Liver (tissue), 9 donors: ENCODE measurements around the gene LBX1. TPM values are rescaled to one million over a fixed set of nuclear protein-coding genes. Genes with fewer than 3 reads are reported as not detected.

Experiments
- DNase-seq: peaks from one replicate; pipeline ENCODE4 v3.0.0-alpha.2; 2017; ENCODE audit warnings: low spot score
- H3K27ac ChIP-seq, 2 donors: one replicate each; pipeline ENCODE4 v1.7.0; 2013; ENCODE audit warnings: inconsistent platforms in 2 of 2, low read length in 2 of 2, control low read depth in 1 of 2, low read depth in 1 of 2, mild to moderate bottlenecking in 1 of 2
- H3K27me3 ChIP-seq, 4 donors: one replicate each; pipeline versions ENCODE4 v1.6.1 to v1.7.0; 2013; ENCODE audit warnings: low read length in 3 of 4, inconsistent platforms in 1 of 4, mild to moderate bottlenecking in 1 of 4, moderate library complexity in 1 of 4; ENCODE audit not compliant: control insufficient read depth in 4 of 4, insufficient read depth in 4 of 4
- H3K36me3 ChIP-seq, 4 donors: one replicate each; pipeline versions ENCODE4 v1.6.1 to v1.7.0; 2013; ENCODE audit warnings: low read length in 3 of 4, mild to moderate bottlenecking in 3 of 4, low read depth in 1 of 4, moderate library complexity in 1 of 4; ENCODE audit not compliant: control insufficient read depth in 4 of 4, insufficient read depth in 3 of 4
- H3K4me1 ChIP-seq, 4 donors: one replicate each; pipeline versions ENCODE4 v1.6.1 to v1.7.0; 2013; ENCODE audit warnings: low read length in 3 of 4, mild to moderate bottlenecking in 3 of 4, moderate library complexity in 1 of 4; ENCODE audit not compliant: control insufficient read depth in 4 of 4, insufficient read depth in 4 of 4
- H3K4me3 ChIP-seq, 3 donors: one replicate each; pipeline versions ENCODE4 v1.6.1 to v1.7.0; 2013; ENCODE audit warnings: low read length in 3 of 3, control low read depth in 1 of 3, low read depth in 1 of 3, mild to moderate bottlenecking in 1 of 3
- H3K9ac ChIP-seq, 2 donors: one replicate each; pipeline ENCODE4 v1.7.0; 2013; ENCODE audit warnings: low read length in 2 of 2, mild to moderate bottlenecking in 2 of 2, moderate library complexity in 2 of 2, control low read depth in 1 of 2, low read depth in 1 of 2
- H3K9me3 ChIP-seq, 4 donors: one replicate each; pipeline versions ENCODE4 v1.6.1 to v1.7.0; 2013; ENCODE audit warnings: low read length in 3 of 4; ENCODE audit not compliant: control insufficient read depth in 4 of 4
- HNF4A ChIP-seq, 2 donors: conservative IDR thresholded peaks; 2 replicates each; pipeline ENCODE4 v1.6.1; 2016; ENCODE audit warnings: antibody characterized with exemption in 2 of 2, mild to moderate bottlenecking in 2 of 2
- NR2F2 ChIP-seq: IDR thresholded peaks from 2 replicates; pipeline ENCODE4 v1.6.1; 2016; ENCODE audit warnings: antibody characterized with exemption
- RXRA ChIP-seq, 2 donors: IDR thresholded peaks; 2 replicates each; pipeline ENCODE4 v1.6.1; 2017 to 2018; ENCODE audit warnings: antibody characterized with exemption in 2 of 2, mild to moderate bottlenecking in 1 of 2
- SP1 ChIP-seq: IDR thresholded peaks from 2 replicates; pipeline ENCODE4 v1.6.1; 2018; ENCODE audit warnings: antibody characterized with exemption, mild to moderate bottlenecking
- WGBS: extraction: QIAGEN DNeasy Blood & Tissue Kit; methylation state at CpG from one replicate; pipeline ENCODE4 v1.1.7; 2013; 5-methylcytosine and 5-hydroxymethylcytosine counted together
- polyA plus RNA-seq, 2 donors: library from polyadenylated mRNA; stranded (reverse) in 1 of 2; unstranded in 1 of 2; fragments of 200-250 nt in 1 of 2; fragments of >200 nt in 1 of 2; fragmentation: Nextera tagmentation in 1 of 2; extraction: Ambion mirVana in 1 of 2; gene quantifications; one replicate each; pipeline versions ENCODE4 v1.2.1 to v1.2.3, GENCODE V29; 2013 to 2015
- total RNA-seq, 2 donors: library from RNA; depleted of rRNA; stranded (reverse); fragments of >200 nt; gene quantifications; one replicate each; pipeline ENCODE4 v1.2.3, GENCODE V29; 2014
- TF ChIP-seq, protein P1 (sequence below): fragments of 150-350 bp; IDR thresholded peaks from 2 replicates; pipeline ENCODE4 v1.5.1; 2017; ENCODE audit warnings: improper control_type of control experiment, low read depth, low read length; ENCODE audit not compliant: missing input control
- TF ChIP-seq, protein P2 (sequence below): IDR thresholded peaks from 2 replicates; pipeline ENCODE4 v1.6.1; 2016; ENCODE audit warnings: antibody characterized with exemption
- TF ChIP-seq, protein P3 (sequence below): IDR thresholded peaks from 2 replicates; pipeline ENCODE4 v1.6.1; 2016; ENCODE audit warnings: antibody characterized with exemption, mild to moderate bottlenecking
- donor health status: healthy.
- donor health status: healthy.
- donor health status: healthy.
- donor health status: healthy.
- donor health status: healthy.

LBX1 gene
- total and polyA plus RNA-seq, 4 donors, result not detected

DNA sequence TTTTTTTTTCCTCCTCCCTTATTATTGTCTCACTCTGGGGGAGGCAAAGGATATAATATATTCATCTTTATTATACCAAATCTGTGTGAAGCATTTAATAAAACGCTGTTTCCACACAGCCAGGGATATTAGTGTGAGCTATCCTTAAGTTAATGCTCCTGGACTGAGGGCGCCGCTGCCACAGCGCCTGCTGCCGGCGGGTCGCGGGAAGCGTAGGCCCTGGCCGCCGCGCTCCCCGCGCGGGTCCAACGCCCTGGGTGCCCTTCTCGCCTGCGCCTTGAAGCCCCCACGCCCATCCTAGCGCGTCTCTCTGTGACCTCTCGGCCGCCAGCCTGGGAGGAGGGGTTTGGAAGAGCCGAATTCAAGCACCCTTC, 9.5 kb upstream of the LBX1 start:
- WGBS, result 10% methylated on average over 24 of the region's 24 CpGs
- Histone ChIP-seq H3K4me3 (no peak overlapping the region), H3K36me3 (no peaks in the 10 kb centered on the region), H3K27ac (no peak overlapping the region), H3K9ac (no peak overlapping the region), H3K4me1 (peaks cover 0 to 3% (median 0%) of the 10 kb centered on the region in 4 donors), H3K9me3 (no peaks in the 10 kb centered on the region), H3K27me3 (peaks cover 6 to 31% (median 15%) of the 10 kb centered on the region in 4 donors)
- no peak for DNase-seq
- TF ChIP-seq, protein P1, sequence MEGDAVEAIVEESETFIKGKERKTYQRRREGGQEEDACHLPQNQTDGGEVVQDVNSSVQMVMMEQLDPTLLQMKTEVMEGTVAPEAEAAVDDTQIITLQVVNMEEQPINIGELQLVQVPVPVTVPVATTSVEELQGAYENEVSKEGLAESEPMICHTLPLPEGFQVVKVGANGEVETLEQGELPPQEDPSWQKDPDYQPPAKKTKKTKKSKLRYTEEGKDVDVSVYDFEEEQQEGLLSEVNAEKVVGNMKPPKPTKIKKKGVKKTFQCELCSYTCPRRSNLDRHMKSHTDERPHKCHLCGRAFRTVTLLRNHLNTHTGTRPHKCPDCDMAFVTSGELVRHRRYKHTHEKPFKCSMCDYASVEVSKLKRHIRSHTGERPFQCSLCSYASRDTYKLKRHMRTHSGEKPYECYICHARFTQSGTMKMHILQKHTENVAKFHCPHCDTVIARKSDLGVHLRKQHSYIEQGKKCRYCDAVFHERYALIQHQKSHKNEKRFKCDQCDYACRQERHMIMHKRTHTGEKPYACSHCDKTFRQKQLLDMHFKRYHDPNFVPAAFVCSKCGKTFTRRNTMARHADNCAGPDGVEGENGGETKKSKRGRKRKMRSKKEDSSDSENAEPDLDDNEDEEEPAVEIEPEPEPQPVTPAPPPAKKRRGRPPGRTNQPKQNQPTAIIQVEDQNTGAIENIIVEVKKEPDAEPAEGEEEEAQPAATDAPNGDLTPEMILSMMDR, result peak; percentile 46
- no peak for TF ChIP-seq HNF4A (conservative IDR thresholded peaks at IDR 0.05)

DNA sequence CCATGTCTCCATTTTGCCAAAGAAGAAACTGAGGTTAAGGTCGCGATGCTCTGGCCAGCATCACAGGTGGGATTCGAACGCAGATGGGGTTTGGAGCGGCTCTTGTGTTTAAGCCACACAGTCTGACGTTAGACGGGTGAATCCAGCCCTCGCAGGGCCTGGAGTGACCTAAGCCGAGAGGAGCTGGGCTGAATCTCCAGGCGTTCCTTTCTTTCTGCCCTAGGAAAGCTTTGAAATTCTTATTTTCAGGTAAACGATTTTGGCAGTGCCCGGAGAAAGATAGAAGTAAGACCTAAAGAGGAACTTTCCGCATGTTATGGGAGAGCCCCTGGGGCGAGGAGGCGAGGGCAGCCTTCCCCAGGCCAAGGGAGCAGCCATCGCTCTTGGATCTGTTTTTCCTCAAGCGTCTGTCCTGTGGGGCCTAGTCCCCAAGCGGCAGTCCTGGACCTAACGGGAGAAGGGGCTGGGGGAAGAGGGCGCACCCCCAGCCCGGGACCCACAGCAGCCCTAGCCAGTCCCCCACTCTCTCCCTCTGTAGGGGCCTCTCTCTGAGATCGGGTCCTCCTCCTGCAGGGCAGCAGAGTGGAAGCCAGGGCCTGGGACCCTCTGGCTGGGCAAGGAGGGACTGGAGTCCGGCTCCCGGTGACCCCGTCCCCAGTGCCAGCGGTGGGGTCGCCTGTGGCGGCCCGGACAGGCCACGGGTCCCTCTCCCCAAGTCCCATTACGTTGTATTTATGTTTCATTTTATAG, 8.9 kb upstream of the LBX1 start:
- Histone ChIP-seq H3K4me3 (no peak overlapping the region), H3K4me1 (peaks cover 0 to 3% (median 0%) of the 10 kb centered on the region in 4 donors), H3K27me3 (peaks cover 6 to 28% (median 15%) of the 10 kb centered on the region in 4 donors), H3K9me3 (no peaks in the 10 kb centered on the region), H3K27ac (no peak overlapping the region), H3K36me3 (no peaks in the 10 kb centered on the region), H3K9ac (no peak overlapping the region)
- TF ChIP-seq SP1, result no peak
- DNase-seq, result no peak
- 14% methylated on average over 31 of the region's 31 CpGs for WGBS

DNA sequence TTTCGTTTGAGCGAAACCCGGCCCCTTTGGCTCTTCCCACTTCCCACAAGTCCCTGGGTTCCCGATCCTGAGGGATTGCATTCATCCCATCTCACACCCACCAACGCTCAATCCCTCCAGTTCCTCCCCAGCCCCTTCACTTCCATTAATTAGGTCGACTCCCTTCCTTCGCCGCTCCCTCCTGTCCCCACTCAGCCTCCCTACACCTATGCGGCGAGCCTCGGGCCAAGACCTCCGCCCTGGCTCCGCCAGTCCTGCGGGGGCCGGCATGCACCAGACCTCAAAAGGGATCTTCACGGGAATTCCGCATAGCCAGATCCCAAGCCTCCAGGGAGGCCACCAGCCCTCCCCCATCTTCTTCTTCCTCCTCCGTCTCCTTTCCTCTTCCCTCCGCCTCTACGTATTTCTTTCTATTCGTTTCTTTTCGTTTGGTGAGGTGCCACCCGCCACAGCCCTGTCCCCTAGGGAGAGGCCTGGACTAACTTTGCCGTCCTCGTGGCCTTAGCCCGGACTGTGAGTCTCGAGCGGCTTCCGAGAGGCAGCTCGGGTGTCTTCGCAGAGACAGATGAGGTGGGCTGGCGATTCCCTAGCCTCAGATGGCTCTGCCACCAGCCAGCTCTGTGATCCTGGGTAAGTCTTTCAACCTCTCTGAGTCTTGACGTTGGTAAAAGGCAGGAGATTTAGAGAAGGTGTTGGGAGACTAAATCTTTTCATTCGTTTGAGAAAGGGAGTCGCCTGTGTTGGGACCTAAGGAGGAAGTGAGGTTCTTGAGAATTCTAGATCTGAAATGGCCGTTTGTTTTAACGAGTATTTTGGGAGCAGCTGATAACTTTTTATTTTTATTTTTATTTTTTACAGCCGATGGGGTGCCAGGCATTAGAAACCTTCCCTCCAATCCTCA, 8.1 kb upstream of the LBX1 start:
- Histone ChIP-seq H3K27me3 (peaks cover 6 to 32% (median 18%) of the 10 kb centered on the region in 4 donors), H3K9ac (no peak overlapping the region), H3K27ac (no peak overlapping the region), H3K4me1 (peaks cover 0 to 3% (median 0%) of the 10 kb centered on the region in 4 donors), H3K9me3 (no peaks in the 10 kb centered on the region), H3K36me3 (no peaks in the 10 kb centered on the region), H3K4me3 (no peak overlapping the region)
- WGBS, result 10% methylated on average over 38 of the region's 38 CpGs
- TF ChIP-seq NR2F2, result no peak
- TF ChIP-seq, protein P2, sequence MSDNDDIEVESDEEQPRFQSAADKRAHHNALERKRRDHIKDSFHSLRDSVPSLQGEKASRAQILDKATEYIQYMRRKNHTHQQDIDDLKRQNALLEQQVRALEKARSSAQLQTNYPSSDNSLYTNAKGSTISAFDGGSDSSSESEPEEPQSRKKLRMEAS, result no peak
- TF ChIP-seq RXRA (IDR thresholded peaks at IDR 0.05), result no peak
- no peak for TF ChIP-seq HNF4A (conservative IDR thresholded peaks at IDR 0.05)
- TF ChIP-seq, protein P3, sequence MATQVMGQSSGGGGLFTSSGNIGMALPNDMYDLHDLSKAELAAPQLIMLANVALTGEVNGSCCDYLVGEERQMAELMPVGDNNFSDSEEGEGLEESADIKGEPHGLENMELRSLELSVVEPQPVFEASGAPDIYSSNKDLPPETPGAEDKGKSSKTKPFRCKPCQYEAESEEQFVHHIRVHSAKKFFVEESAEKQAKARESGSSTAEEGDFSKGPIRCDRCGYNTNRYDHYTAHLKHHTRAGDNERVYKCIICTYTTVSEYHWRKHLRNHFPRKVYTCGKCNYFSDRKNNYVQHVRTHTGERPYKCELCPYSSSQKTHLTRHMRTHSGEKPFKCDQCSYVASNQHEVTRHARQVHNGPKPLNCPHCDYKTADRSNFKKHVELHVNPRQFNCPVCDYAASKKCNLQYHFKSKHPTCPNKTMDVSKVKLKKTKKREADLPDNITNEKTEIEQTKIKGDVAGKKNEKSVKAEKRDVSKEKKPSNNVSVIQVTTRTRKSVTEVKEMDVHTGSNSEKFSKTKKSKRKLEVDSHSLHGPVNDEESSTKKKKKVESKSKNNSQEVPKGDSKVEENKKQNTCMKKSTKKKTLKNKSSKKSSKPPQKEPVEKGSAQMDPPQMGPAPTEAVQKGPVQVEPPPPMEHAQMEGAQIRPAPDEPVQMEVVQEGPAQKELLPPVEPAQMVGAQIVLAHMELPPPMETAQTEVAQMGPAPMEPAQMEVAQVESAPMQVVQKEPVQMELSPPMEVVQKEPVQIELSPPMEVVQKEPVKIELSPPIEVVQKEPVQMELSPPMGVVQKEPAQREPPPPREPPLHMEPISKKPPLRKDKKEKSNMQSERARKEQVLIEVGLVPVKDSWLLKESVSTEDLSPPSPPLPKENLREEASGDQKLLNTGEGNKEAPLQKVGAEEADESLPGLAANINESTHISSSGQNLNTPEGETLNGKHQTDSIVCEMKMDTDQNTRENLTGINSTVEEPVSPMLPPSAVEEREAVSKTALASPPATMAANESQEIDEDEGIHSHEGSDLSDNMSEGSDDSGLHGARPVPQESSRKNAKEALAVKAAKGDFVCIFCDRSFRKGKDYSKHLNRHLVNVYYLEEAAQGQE, result no peak
- TF ChIP-seq, protein P1, result no peak
- DNase-seq, result no peak
